GM19463 (cell line): ENCODE data around the gene LSS.

Experiments used
- ATAC-seq: cut with Tn5 transposase; IDR thresholded peaks from one replicate; pipeline ENCODE4 v1.9.1; 2021; ENCODE audit warnings: mild to moderate bottlenecking, moderate library complexity; ENCODE audit not compliant: unreplicated experiment

The LSS gene

GRCh38 chr21:46219591-46220239 is 8.9 kb downstream of the LSS start:
- ATAC-seq: no peak

- no peak for ATAC-seq
Observed at GRCh38 chr21:46218906-46219590, 9.5 kb downstream of the LSS start.

GRCh38 chr21:46217511-46218196 is 10.9 kb downstream of the LSS start:
- no peak for ATAC-seq

- no peak for ATAC-seq
Observed at GRCh38 chr21:46216132-46216747, 12.3 kb downstream of the LSS start.

- no peak for ATAC-seq
Observed at GRCh38 chr21:46215436-46216131, 13.0 kb downstream of the LSS start.

GRCh38 chr21:46214478-46215340 is 13.9 kb downstream of the LSS start:
- ATAC-seq: no peak

- ATAC-seq: no peak
Observed at GRCh38 chr21:46213620-46214286, 14.8 kb downstream of the LSS start.

GRCh38 chr21:46212721-46213484 is 15.7 kb downstream of the LSS start:
- ATAC-seq: no peak

GRCh38 chr21:46211786-46212720 is 16.5 kb downstream of the LSS start:
- ATAC-seq: no peak

GRCh38 chr21:46211376-46211775 is 17.2 kb downstream of the LSS start:
- ATAC-seq: no peak

- no peak for ATAC-seq
Observed at GRCh38 chr21:46210378-46211136, 18.0 kb downstream of the LSS start.

GRCh38 chr21:46208761-46209721 is 19.5 kb downstream of the LSS start:
- ATAC-seq: no peak

- ATAC-seq: no peak
Observed at GRCh38 chr21:46207920-46208591, 20.5 kb downstream of the LSS start.

GRCh38 chr21:46207006-46207919 is 21.3 kb downstream of the LSS start:
- ATAC-seq: no peak
